ENCODE measurements around the gene SIGLEC10.
"Not testable (repeated sequence)": the region's sequence is repeated elsewhere in the genome, so short reads cannot be mapped to it uniquely, and the experiment has no call there.

The SIGLEC10 gene

DNA sequence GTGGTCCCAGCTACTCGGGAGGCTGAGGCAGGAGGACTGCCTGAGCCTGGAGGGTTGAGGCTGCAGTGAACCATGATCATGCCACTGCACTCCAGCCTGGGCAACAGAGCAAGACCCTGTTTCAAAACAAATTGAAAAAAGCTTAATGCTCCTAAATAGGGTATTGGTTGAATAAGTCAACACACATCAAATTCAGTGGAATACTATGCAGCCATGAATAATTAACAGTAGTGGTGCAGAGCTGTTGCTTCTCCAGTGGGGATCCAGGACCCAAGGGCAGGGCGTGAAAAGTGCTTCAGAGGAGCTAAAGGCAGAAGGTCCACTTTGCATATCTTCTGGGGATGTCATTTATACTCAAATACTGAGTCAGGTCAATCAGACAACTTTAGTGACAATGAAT, 22.6 kb upstream of the SIGLEC10 start:
- DNase-seq, result no peak

DNA sequence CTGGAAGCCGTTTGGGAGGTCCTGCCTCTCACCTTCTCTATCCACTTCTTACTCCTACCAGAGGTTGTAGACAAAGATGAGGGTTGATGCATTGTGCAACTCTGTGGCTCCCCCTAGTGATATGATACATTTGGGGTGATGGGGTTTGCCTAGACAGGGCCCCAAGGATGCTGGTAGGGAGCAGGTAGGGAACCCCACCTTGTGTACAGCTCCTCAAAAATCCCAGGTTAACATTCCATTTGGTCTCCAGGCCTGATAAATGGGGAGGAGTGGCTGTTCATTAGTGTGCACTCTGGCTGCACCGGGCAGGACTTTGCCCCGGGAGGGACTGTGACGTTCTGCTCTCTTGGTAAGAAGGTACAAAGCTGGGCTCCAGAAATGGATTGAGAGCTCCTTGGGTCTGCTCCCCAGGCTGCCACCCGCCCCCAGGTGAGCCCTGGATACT, 21.6 kb upstream of the SIGLEC10 start:
- no peak for DNase-seq

DNA sequence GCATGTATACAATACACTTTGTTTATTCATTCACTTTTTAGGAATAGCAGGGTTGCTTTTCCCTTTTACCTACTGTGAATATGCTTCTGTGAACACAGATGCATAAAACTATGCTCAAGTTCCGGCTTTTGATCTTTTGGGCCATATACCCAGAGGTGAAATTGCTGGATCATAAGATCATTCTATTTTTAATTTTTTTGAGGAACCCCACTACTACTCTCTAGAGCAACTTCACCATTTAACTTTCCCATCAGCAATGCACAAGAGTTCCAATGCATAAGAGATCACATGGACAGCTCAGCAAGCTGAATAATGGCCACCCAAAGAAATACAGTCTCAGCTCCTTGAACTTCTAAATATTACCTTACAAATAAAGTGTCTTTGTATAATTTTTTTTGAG, 17.0 kb upstream of the SIGLEC10 start:
- no peak for DNase-seq

DNA sequence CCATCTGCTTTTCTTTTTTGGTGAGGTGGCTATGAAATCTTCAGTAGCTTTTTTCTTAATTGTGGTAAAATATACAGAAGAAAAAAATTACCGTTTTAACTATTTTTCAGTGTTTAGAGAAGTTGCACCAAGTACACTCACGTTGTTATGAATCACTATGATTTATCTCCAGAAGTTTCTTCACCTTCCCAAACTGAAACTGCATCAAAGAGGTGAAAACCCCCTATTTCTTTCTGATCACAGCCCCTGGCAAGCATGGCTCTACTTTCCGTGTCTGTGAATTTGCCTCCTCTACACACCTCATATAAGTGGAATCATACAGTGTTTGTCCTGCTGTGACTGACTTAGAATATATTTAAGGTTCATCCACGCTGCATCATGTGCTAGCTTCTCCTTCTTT, 15.6 kb upstream of the SIGLEC10 start:
- no peak for DNase-seq

GRCh38 chr19:51431124-51431523, 13.7 kb upstream of the SIGLEC10 start:
- no peak for DNase-seq

DNA sequence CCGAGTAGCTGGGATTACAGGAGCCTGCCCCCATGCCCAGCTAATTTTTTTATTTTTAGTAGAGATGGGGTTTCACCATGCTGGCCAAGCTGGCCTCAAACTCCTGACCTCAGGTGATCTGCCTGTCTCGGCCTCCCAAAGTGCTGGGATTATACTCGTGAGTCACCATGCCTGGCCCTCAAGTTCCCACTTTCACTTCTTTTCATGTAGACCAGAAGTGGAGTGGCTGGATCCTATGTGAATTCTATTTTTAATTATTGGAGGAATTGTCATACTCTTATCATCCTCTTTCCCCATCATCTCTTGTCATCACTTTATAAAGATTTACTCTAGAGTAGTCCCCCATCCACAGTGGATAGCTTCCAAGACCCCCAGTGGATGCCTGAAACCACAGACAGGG, 12.8 kb upstream of the SIGLEC10 start:
- no peak for DNase-seq

GRCh38 chr19:51427201-51427600, 9.8 kb upstream of the SIGLEC10 start:
- no peak for DNase-seq

- DNase-seq, result no peak
Measured at GRCh38 chr19:51422053-51422448, 4.6 kb upstream of the SIGLEC10 start.

- DNase-seq, result no peak
Measured at GRCh38 chr19:51421229-51422052, 4.0 kb upstream of the SIGLEC10 start.

- DNase-seq, result not testable (repeated sequence)
Measured at GRCh38 chr19:51420511-51420910, 3.1 kb upstream of the SIGLEC10 start.

DNA sequence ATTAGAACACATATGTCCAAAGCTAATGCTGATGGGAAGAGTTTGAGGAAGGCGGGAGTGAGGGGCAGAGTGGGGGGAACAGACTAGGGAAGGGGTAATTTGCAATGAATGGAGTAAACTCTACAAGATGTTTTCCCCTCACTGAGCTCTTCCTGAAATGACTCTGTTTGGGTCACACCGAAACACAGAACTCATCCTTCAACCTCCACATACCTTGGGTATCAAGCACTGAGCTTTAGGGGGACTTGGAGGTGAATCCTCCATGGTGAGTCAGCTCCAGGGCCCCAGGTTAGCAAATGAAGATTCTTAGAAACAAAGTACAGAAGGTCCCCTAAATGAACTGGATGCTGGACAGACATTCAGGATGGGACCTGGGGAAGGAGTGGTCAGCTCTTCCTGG, 1.3 kb upstream of the SIGLEC10 start:
- DNase-seq, result no peak

DNA sequence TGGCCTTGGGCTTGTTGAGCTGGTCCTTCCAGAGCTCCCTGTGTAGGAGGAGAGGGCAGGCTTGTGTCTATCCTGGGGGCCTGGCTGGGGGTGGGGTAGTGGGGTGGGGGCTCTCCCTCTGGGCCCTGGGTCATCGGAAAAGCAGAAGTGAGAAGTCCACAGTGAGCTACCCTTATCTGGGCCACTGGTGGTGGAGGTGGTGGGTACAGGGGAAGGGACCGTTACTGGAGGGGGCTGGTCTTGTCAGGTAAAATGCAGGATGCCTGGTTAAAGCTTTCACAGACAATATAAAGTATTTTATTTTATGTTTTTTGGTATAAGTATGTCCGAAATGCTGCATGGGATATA, 342 bp upstream of the SIGLEC10 start:
- no peak for DNase-seq

DNA sequence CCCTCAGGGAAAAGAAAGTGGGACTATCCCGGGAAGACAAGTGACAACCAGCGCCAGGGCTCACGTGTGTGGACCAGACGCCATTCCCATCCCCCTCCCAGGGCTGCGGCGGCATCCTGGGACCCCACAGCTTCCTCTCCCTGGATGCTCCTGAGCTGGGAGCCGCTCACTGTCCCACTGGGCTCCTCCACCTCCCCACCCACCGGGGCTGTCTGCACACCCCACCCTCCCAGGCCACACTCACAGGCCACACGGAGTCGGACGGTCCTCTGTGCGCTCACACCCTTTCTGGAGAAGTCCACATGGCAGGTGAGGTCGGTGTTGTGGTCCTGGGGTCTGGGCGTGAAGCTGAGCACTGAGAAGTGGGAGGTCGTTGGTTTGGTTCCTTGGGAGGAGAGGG, 1.0 kb downstream of the SIGLEC10 start:
- DNase-seq, result not testable (repeated sequence)

DNA sequence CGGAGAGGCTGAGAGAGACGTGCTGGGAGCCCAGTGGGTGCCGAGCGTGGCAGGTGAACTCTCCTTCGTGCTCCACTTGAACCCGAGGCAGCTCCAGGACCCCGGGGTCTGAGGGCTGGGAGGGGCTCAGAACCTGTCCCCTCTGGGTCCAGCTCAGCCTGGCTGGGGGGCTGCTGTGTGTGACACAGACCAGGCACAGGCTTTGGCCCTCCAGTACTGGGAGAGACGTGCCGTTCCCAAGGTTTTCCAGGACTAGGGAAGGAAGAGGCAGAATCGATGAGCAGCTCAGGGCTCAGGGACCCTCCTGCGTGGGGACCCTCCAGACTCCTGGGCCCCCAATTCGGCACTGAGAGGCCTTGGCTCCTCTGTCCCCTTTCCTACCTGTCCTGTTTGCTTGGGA, 2.3 kb downstream of the SIGLEC10 start:
- no peak for DNase-seq

GRCh38 chr19:51410950-51411748, 6.3 kb downstream of the SIGLEC10 start:
- no peak for DNase-seq

DNA sequence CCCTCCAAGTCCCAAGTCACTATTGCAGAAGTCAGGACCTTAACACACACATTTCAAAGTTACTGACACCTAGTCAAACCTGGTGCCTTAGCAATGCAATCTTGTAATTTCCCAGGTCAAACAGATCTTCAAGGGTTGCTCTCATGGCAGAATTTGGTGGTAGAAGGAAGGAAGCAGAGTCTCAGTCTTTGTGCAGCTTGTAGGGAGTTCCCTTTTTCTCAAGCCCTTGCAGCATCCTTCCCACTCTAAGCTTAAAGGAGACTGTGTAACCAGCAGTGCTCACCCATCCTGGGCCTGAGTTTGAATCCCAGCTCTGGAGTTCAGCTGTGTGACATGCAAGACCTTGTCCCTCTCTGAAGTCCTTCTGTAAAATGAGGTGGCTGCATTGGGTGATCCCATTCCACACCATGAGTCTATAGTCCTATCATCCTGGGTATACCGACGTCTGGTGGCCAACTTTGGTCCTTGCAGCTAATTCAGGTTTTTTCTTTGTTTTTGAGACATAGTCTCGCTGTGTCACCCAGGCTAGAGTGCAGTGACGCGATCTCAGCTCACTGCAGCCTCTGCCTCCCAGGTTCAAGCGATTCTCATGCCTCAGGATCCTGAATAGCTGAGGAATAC, 9.8 kb downstream of the SIGLEC10 start:
- DNase-seq, result no peak

DNA sequence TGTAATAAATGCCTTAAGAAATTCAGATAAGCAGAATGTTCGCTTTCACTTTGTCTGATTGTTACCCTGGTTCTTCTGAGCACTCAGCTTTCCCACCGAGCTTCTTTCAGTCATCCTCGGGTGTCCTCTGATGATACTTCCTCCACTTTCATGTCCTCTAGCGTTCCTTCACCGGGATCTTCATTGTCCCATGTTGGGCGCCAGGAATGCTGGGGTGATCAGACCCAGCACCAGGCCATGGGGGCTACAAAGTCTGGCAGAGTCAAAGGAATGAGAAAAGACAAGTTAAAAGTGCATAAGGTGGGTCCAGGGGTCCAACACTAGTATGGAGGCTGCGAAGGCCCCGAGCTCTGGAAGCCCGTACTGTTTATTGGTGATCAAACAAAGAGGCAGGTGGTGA, 15.3 kb downstream of the SIGLEC10 start:
- DNase-seq, result no peak

GRCh38 chr19:51399936-51400335, 17.5 kb downstream of the SIGLEC10 start:
- not testable (repeated sequence) for DNase-seq

DNA sequence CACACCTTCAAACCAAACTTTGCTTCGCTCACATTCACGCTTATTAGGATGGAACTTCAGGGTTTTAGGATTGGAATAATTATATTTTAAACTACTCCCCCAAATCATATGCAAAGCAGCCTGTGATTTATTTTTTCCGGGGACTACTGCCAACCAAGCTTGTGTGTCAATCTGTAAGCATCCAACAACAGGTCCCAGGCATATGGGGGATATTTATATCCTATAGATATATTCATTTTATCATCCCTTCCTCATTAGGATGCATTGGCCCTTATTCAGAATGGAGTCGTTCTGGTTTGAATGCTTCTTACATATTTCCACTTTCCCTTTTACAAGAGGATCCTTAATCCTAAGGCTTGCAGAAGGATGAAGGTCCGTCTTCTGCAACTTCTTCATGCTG, 18.2 kb downstream of the SIGLEC10 start:
- no peak for DNase-seq

GRCh38 chr19:51398096-51398704, 19.2 kb downstream of the SIGLEC10 start:
- peak; percentile 65 for DNase-seq

DNA sequence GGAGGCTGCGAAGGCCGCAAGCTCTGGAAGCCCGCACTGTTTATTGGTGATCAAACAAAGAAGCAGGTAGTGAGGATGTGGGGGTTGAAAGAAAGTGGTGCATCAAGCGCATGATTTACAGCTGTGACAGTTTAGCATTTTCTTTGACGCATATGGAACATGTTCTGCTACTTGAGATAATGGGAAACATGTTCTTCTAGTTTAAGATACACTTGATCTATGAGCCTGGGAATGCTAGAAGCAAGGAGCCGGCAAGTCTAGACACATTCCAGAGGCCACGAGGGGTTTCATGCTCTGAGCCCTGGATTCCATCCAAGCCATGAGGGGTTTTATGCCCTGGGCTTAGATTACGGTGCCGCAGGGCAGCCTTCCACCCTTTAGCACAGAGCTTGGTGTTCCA, 20.0 kb downstream of the SIGLEC10 start:
- peak; percentile 73 for DNase-seq

DNA sequence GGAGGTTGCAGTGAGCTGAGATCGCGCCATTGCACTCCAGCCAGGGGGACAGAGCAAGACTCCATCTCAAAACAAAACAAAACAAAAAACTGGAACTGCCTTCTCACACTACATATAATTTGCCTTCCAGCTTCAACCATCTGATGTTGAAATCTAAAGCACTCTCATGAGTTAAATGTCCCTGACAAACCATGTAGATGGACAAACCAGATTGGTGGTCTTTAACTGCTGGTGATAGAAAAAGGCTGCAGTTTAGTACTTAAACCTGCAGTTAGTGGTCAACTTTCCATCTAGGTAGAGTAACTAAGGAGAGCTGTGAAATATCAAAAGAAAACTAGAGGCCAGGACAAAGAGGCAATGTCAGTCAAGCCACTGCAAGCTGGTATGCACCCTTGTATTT, 21.3 kb downstream of the SIGLEC10 start:
- no peak for DNase-seq

- DNase-seq, result peak; percentile 98
Measured at GRCh38 chr19:51394050-51394836, 23.2 kb downstream of the SIGLEC10 start.
